Retinal pigment epithelial cell (primary cell): ENCODE data around the gene EIF2AK2.

Experiments used
- DNase-seq: peaks from one replicate; pipeline ENCODE4 v3.0.0-alpha.2; 2010; ENCODE audit warnings: low read depth
- H3K4me3 ChIP-seq: 2 replicates; pipeline ENCODE4 v1.5.1; 2011; ENCODE audit warnings: mild to moderate bottlenecking, low read length, control low read depth, moderate library complexity
- CTCF ChIP-seq: conservative IDR thresholded peaks from 2 replicates; pipeline ENCODE4 v1.5.1; 2011; ENCODE audit warnings: low read depth, low read length, control low read depth, inconsistent platforms

Gene EIF2AK2

GRCh38 chr2:37061013-37061711, 95.6 kb downstream of the EIF2AK2 start:
- no peak for TF ChIP-seq CTCF
- no peak for DNase-seq
- no peak overlapping the region for H3K4me3 ChIP-seq

- no peak overlapping the region for H3K4me3 ChIP-seq
- no peak for DNase-seq
- TF ChIP-seq CTCF, result no peak
These were observed 96.3 kb downstream of the EIF2AK2 start for GRCh38 chr2:37060446-37060845.

DNA sequence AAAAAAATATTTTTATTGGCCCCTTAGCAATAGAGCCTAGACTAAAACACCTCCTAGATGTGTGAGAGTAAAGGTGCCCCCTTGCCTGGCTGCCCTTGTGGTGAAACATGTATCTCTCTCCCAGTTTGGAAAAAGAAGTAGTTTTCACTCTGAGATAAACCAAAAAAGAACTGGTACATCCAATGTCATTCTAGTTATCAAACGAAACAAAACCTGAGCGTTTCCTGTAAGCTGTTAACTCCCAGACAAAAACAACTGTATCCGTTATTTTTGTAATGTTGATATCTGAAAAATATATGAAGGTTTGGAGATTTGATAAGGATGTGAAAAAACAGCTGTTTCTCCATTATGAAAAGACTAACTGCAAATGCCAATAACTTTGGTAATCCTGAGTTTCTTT, 96.9 kb downstream of the EIF2AK2 start:
- DNase-seq, result no peak
- TF ChIP-seq CTCF, result no peak
- no peak overlapping the region for H3K4me3 ChIP-seq

- no peak for DNase-seq
- H3K4me3 ChIP-seq, result no peak overlapping the region
- no peak for TF ChIP-seq CTCF
These were observed 104.0 kb downstream of the EIF2AK2 start for GRCh38 chr2:37052600-37053332.
